ENCODE measurements around the gene BMP6.
A peak's percentile ranks its signal among the peaks of the same experiment; 100 is the strongest.
"Not testable (repeated sequence)": the region's sequence is repeated elsewhere in the genome, so short reads cannot be mapped to it uniquely, and the experiment has no call there.

Gene BMP6

DNA sequence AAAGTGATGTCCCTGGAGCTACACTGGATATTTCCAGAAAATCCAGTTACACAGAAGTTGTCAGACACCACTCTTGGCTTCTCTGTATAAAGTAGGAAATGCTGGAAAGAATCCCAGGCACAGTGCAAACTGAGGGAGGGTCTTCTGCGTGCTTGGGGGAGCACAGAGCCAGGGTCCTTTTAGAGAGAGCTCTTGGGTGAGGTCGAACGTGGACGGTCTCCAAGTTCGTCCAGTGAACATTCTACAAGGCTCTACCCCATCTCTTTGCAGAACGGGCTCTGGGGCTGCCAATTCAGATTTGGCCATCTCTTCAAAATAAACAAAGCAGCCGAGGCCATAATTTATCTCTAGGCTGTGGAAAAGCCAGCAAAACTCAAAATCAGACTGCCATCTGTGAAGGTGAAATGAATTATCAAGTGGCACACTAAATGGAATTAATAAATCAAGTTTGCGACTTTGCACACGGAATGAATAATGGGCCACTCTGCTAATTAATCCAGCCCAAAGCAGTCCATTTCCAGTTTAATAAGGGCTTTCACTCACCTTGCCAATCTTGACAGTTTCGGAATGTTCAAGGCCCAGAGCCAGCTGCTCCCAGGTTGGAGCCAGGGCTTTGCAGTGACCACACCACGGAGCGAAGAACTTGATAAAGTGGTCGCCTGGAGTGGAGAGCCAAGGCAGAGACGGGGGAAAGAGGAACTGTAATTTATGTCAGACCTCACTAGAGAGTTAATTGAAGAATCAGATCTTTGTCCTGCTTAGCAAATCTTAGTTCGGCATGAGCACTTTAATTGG lies 165.4 kb downstream of the BMP6 start:
- no peak for DNase-seq

DNA sequence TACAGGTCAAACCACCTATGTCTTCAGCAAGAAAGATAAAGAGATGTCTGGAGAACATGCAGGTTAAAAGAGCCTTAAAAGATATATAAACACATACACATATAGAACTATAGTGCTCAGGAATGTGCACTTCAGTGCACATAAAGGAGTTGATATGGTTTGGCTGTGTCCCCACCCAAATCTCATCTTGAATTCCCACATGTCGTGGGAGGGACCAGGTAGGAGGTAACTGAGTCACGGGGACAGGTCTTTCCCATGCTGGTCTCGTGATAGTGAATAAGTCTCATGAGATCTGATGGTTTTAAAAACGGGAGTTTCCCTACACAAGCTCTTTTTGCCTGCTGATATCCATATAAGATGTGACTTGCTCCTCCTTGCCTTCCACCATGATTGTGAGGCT lies 166.5 kb downstream of the BMP6 start:
- not testable (repeated sequence) for DNase-seq

DNA sequence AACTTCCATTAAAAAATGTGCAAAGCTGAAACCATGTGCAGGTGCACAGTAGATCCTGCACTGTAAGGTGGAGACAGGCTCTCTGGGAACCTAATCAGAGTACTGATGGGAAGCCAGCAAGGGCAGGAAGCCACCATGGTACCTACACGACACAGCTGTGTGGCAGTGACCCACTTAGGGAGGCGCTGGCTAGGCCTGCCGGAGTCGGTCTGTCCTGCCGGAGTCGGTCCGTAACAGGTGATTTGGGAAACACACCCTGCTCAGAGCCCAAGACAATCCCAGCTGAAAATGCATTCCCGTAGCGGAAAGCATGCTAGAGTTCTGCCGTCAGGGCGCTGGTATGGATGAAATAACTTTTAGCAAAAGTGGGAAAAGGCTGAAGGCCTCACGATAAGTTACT lies 167.4 kb downstream of the BMP6 start:
- no peak for DNase-seq

- no peak for DNase-seq
Measured at GRCh38 chr6:7894262-7895124, 168.6 kb downstream of the BMP6 start.

- DNase-seq = no peak
Measured at GRCh38 chr6:7895125-7895423, 169.2 kb downstream of the BMP6 start.

- DNase-seq = no peak
Measured at GRCh38 chr6:7896465-7896987, 170.6 kb downstream of the BMP6 start.

DNA sequence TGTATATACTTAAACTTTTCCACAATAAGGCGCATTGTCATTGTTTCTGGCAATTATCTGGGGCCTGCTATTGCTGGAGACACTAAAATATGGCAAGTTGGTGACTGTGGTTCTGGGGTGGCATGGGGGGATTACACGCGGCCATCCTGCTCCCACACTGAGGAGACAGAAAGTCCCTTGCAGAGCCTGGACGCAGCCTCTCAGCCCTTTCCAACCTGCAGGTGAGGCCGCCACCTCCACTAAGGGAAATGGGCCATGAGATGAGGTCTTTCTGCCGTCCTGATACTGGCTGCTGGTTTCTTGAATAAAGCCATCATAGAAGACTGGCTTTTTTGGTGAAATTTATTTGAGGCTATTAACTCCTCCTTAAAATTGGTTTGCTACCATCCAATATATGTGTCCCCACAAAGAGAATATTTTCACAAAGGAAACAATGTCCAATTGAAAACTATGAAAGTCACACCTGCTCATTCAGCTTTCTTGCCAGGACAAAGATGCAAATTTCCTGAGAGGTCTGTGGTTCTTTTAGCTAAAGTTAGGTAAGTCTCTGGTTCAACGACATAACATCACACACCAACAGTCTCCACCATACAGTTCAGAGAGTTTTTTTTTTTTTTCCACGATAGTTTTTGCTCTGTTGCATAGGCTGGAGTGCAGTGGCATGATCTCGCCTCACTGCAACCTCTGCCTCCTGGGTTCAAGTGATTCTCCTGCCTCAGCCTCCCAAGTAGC lies 171.7 kb downstream of the BMP6 start:
- DNase-seq = no peak

GRCh38 chr6:7898193-7898586 lies 172.3 kb downstream of the BMP6 start:
- DNase-seq = not testable (repeated sequence)

- no peak for DNase-seq
Measured at GRCh38 chr6:7899101-7899888, 173.4 kb downstream of the BMP6 start.

GRCh38 chr6:7899889-7900213 lies 174.0 kb downstream of the BMP6 start:
- no peak for DNase-seq

DNA sequence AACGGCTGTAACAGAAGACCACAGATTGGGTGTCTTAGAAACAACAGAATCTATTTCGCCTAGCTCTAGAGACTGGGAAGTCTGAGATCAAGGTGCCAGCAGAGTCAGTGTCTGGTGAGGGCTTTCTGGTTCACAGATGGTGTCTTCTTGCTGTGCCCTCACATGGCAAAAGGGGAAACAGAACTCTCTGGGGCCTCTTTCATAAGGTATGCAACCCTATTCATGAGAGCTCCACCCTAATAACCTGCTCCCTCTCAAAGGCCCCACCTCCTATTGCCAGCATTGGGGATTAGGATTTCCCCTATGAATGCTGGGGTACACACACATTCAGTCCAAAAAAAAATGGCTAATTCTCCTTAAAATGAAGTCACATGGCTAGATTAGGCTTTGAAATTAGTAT lies 174.7 kb downstream of the BMP6 start:
- DNase-seq = no peak

DNA sequence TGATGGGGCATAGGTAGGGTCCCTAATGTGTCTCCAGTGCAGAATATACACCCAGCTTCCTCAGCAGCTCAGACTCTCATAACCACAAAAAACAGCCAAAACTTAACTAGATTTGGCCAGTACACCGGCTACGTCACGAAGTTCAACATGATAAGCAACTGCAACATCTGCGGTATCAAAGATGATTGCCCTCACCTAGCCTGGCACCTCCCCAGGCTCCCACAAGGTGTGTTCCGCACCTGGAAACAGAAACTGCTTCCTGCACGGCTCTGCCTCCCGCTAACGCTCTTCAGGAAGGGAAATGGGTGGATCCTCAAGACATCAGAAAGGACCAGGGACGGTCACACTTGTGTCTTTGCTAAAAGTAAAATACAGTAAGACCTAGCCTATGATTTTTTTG lies 175.2 kb downstream of the BMP6 start:
- DNase-seq = no peak

- DNase-seq = no peak
Measured at GRCh38 chr6:7901780-7902179, 175.9 kb downstream of the BMP6 start.

GRCh38 chr6:7902221-7902620 lies 176.3 kb downstream of the BMP6 start:
- no peak for DNase-seq

GRCh38 chr6:7902867-7903266 lies 177.0 kb downstream of the BMP6 start:
- DNase-seq = no peak

- no peak for DNase-seq
Measured at GRCh38 chr6:7903673-7904072, 177.8 kb downstream of the BMP6 start.

DNA sequence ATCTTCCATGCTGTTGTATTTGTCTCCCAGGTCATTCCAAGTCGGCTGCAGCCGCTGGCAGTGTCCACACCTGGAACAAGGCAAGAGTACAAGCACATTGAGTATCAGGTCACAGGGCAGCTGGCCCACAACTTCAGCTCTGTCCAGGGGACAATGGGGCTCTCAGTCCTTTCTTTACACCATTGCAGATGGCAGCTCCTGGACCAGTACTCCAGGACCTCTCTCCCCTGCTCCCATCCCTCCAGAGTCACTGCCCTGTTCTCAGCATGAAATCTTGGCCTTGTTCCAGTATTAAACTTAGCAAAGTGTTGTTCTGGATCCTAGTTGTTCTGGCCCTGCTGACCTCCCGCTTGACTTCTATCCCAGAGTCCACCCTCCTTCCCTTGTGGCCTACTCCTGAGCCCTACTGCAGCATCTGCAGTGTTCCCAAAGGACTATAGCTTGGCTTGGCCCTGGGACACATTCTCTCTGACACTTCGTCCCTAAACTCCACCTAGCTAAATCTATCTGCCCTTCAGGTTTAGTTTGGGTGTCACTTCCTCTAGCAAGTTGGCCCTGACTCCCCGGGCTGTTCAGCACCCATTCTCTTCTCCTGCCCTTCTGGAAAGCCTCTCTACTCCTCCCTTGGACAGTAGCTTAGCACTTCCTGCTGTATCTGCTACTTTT lies 178.9 kb downstream of the BMP6 start:
- DNase-seq = no peak

DNA sequence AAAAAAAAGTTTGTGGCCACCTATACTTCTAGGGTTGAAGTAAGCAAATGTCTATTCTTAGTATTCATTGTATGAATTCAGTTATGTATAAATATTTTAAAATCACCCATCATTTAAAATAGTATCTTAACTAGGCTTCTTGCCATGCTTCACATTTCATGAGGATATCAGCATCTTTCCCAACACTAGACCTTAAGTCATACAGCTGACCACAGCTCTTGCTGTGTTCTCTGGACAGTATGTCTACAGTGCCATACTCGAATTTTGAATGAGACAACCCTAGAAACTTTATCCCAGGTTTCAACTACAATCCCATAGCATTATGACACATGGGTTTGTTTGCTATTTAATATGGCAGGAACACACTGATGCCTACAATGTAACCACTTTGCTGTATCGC lies 179.5 kb downstream of the BMP6 start:
- no peak for DNase-seq

- no peak for DNase-seq
Measured at GRCh38 chr6:7906741-7907140, 180.8 kb downstream of the BMP6 start.

DNA sequence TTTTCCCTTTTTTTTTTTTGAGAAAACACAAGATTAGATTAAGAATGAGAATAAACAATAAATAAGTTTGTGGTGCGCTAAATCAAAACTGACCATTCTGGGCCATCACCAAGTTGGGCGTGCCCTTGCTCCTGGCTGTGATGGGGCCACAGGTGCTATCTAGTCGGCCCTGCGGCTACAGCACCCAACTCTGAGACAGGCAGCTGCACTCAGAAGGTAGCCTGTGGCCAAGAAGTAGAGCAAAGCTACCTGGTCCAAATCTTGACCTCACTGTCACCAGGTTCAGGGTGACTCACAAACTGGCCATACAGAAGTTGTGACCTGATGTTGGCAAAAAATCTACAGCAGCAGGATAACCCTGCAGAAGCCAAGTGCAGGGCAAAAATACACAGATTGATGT lies 181.3 kb downstream of the BMP6 start:
- no peak for DNase-seq

DNA sequence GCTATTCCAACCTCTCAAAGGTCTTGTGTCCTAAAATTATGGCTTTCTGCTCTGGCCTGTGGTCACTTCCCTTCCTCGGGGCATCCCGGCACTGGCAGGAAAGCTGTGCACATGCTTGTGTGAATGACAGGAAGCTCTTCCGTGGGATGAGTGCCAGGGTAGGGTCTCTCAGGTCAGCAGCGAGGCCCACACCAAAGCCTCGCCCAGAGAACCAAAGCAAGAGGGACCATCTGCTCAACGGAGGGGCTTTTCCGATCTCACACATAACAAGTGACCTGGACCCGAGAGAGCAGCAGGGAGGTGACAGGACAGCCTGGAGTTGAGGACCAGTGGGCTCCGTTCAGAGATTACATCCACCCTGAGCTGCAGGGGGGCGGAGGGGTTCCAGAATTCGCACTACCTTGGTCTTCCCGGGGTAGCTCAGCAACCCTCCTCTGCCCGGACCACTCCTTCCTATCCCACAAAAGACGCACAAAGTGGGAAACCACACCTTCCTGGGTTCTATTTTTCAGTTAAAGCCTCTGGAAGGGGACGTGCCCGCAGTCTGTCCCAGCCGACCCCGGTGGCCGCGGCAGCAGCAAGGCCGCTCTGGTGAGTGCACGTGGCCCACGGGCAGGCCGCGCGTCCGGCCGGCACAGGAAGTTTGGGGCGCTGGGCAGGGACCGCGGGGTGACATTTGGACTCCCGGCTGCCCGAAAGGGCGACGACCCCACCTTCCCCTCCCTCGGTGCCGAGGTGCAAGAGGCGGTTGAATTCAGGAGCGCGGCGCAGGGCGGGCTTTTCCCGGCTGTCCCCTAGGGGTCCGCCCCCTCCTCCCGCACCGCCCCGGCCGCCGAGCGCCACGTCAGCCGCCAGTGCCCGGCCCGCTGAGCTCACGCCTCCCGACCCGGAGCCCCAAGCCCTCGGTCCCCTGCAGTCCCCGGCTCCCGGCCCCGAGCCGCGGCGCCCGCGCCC lies 183.7 kb downstream of the BMP6 start:
- peak; percentile 12 to 16 for DNase-seq
